Measurements from ENCODE around the gene FNDC5. TPM values are rescaled to one million over a fixed set of nuclear protein-coding genes. Genes with fewer than 3 reads are reported as not detected.

FNDC5 gene
- total RNA-seq, 1 donor from 2014 or later = 105 TPM

DNA sequence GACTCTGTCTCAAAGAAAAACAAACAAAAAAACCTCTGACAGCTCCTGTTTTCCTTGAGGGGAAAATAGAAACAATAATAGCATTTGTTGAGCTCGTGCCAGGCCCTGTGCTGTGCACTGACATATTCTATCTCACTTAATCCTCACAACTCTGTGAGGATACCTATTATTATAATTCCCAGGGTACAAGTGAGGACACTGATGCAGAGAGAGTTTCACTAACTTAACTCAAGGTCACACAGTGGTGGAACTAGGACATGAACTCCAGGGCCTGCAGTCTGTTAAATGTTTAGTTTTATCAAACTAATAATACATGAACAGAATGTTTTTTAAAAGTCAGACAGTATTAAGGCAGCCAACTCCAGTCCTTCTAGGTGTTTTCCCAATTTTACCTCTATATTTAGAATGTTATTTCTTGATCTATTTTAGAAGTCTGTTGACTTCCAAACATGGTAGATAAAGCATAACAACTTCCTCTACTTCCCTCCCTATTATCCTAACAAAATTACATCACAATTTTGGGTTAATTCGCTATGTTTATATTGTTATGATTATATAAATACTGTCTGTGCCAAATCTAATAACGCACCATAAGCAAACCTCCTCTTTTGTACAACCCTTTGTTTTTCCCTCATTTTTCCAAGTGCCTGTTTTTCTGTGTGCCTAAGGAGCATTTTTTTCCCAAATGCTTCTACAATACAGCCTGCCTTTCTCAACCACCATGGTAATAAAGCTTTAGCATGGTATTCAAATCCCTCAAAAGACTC lies 4.9 kb downstream of the FNDC5 start:
- intact Hi-C loops (cut with micrococcal nuclease) = no loop called here
- Histone ChIP-seq H3K9me3 (replicated peaks) (no peaks in the 10 kb centered on the region), H3K27me3 (ENCODE audit: low read depth) (no peaks in the 10 kb centered on the region), H3K27ac (replicated peaks) (peak overlapping the region; percentile 67), H3K4me1 (peaks cover 59% of the 10 kb centered on the region), H3K36me3 (peaks cover 29% of the 10 kb centered on the region), H3K4me3 (no peak overlapping the region)
- DNase-seq = no peak
- TF ChIP-seq, protein P1, sequence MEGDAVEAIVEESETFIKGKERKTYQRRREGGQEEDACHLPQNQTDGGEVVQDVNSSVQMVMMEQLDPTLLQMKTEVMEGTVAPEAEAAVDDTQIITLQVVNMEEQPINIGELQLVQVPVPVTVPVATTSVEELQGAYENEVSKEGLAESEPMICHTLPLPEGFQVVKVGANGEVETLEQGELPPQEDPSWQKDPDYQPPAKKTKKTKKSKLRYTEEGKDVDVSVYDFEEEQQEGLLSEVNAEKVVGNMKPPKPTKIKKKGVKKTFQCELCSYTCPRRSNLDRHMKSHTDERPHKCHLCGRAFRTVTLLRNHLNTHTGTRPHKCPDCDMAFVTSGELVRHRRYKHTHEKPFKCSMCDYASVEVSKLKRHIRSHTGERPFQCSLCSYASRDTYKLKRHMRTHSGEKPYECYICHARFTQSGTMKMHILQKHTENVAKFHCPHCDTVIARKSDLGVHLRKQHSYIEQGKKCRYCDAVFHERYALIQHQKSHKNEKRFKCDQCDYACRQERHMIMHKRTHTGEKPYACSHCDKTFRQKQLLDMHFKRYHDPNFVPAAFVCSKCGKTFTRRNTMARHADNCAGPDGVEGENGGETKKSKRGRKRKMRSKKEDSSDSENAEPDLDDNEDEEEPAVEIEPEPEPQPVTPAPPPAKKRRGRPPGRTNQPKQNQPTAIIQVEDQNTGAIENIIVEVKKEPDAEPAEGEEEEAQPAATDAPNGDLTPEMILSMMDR (IDR thresholded peaks at IDR 0.05; ENCODE audit: borderline replicate concordance) = no peak

- TF ChIP-seq, protein P1 (IDR thresholded peaks at IDR 0.05; ENCODE audit: borderline replicate concordance) = no peak
- H3K36me3 ChIP-seq = peaks cover 34% of the 10 kb centered on the region
- no peak overlapping the region for H3K4me3 ChIP-seq
- H3K27ac ChIP-seq (replicated peaks) = peak overlapping the region; percentile 67
- no peak for DNase-seq
- H3K4me1 ChIP-seq = peaks cover 52% of the 10 kb centered on the region
- H3K27me3 ChIP-seq (ENCODE audit: low read depth) = no peaks in the 10 kb centered on the region
- intact Hi-C loops (cut with micrococcal nuclease) = no loop called here
- no peaks in the 10 kb centered on the region for H3K9me3 ChIP-seq (replicated peaks)
Measured at GRCh38 chr1:32864375-32865019, 6.2 kb downstream of the FNDC5 start.

GRCh38 chr1:32863881-32864245 lies 6.8 kb downstream of the FNDC5 start:
- no peak for DNase-seq
- H3K4me1 ChIP-seq = peaks cover 51% of the 10 kb centered on the region

DNA sequence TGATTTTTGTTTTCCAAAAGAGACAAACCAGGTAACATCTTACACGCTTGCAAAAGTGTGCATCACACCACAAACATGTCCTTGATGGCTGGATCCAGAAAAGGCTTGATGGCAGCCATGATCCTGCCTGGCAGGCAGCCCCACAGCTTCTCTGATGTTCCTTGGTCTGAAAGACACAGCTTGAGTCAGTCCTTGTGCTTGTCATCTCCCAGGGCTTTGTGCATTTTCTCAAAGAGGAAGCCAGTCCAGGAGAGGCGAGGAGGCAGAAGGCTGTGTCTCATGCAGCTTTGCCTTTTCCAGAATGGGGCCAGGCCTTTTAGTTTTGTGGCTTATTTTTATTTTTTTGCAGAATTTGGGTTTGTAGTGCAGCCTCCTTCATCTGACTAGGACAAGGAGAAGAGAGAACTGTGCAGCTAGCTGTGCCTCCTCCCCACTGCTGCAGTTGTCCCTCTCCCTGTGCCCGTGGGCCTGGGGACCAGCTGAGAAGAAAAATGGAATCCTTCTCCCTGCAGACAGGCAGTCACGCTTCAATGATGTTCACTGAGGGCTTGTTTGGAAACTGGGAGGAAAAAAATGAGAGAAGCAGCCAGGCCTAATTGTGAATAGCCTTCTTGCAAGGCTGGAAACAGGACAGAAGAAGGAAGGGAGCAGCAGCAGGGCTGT lies 7.4 kb downstream of the FNDC5 start:
- Histone ChIP-seq H3K4me3 (no peak overlapping the region), H3K9me3 (replicated peaks) (no peaks in the 10 kb centered on the region), H3K27me3 (ENCODE audit: low read depth) (no peaks in the 10 kb centered on the region), H3K4me1 (peaks cover 51% of the 10 kb centered on the region), H3K36me3 (peaks cover 41% of the 10 kb centered on the region), H3K27ac (replicated peaks) (peak overlapping the region; percentile 67)
- no peak for DNase-seq
- TF ChIP-seq, protein P1 (IDR thresholded peaks at IDR 0.05; ENCODE audit: borderline replicate concordance) = no peak
- intact Hi-C loops (cut with micrococcal nuclease) = no loop called here

More at GRCh38 chr1:32863881-32864245, 6.8 kb downstream of the FNDC5 start:
- no peaks in the 10 kb centered on the region for H3K27me3 ChIP-seq (ENCODE audit: low read depth)
- H3K27ac ChIP-seq (replicated peaks) = peak overlapping the region; percentile 67
- intact Hi-C loops (cut with micrococcal nuclease) = no loop called here
- peaks cover 40% of the 10 kb centered on the region for H3K36me3 ChIP-seq
- TF ChIP-seq, protein P1 (IDR thresholded peaks at IDR 0.05; ENCODE audit: borderline replicate concordance) = no peak
- H3K4me3 ChIP-seq = no peak overlapping the region
- H3K9me3 ChIP-seq (replicated peaks) = no peaks in the 10 kb centered on the region

DNA sequence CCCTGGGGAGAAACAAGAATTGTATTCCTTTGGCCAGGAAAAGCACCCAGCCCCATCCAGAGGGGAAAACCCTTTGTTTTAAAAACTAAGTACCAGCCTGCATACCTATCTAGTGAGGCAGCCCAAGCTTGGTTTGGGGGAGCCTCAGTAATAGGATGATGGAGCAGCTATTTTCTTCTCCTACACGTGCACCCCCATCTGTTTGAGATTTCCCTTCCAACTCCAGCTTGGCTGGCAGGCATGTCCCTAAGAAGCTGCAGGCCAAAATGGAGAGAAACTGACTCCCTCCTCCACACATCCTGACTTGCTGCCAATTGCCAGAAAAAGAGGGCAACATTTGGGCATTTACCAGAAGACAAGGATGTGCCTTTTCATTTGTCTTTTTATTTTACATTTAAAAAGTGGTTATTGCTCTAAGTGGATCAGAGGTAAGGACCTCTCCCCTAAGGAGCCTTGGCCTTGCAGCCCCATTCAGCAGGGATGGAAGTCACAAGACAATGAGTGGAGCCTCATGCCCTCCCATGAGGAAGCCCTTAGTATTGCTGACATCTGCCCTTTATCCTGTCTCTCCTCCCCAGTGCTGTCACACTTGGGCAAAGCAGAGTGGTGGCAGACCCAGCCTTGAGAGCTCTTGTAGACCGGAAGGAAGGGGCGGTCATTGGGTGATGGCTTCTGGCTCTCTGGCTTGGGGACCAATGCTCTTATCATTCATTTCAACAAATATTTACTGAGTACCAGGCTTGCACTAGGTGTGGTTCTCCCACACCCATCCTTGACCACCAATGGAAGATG lies 8.6 kb downstream of the FNDC5 start:
- Histone ChIP-seq H3K4me1 (peaks cover 51% of the 10 kb centered on the region), H3K27me3 (ENCODE audit: low read depth) (no peaks in the 10 kb centered on the region), H3K9me3 (replicated peaks) (no peaks in the 10 kb centered on the region), H3K4me3 (no peak overlapping the region), H3K27ac (replicated peaks) (peak overlapping the region; percentile 55), H3K36me3 (peaks cover 46% of the 10 kb centered on the region)
- TF ChIP-seq, protein P1 (IDR thresholded peaks at IDR 0.05; ENCODE audit: borderline replicate concordance) = no peak
- intact Hi-C loops (cut with micrococcal nuclease) = no loop called here
- no peak for DNase-seq

Data from left ventricle myocardium inferior (tissue), 1 donor.